GM12891 (cell line): ENCODE results near the gene CYB561D1.

Source experiments
- PAX5 ChIP-seq: IDR thresholded peaks from 2 replicates; pipeline ENCODE4 v1.6.1; 2011; ENCODE audit warnings: low read length, moderate library complexity, mild to moderate bottlenecking; ENCODE audit not compliant: insufficient read depth, severe bottlenecking
- POLR2A ChIP-seq: IDR thresholded peaks from 2 replicates; pipeline ENCODE4 v1.6.1; 2011; ENCODE audit warnings: low read depth, low read length, control low read depth
- POLR2AphosphoS5 ChIP-seq: IDR thresholded peaks from 2 replicates; pipeline ENCODE4 v1.6.1; 2011; ENCODE audit warnings: low read depth, low read length, control low read depth
- SPI1 ChIP-seq: IDR thresholded peaks from 2 replicates; pipeline ENCODE4 v1.6.1; 2011; ENCODE audit warnings: low read depth, low read length, control low read depth
- TAF1 ChIP-seq: IDR thresholded peaks from 2 replicates; pipeline ENCODE4 v1.6.1; 2011; ENCODE audit warnings: low read depth, low read length, control low read depth

- TF ChIP-seq POLR2AphosphoS5 (no peak), POLR2A (no peak), TAF1 (no peak), SPI1 (no peak), PAX5 (no peak)
Observed at GRCh38 chr1:109513110-109513710, 19.3 kb downstream of the CYB561D1 start.
